ENCODE results near the gene MUS81.
A peak's percentile ranks its signal among the peaks of the same experiment; 100 is the strongest.
"Not testable (repeated sequence)": the region's sequence is repeated elsewhere in the genome, so short reads cannot be mapped to it uniquely, and the experiment has no call there.

MUS81 gene

GRCh38 chr11:65844231-65844872, 15.9 kb upstream of the MUS81 start:
- no peak for DNase-seq (ENCODE audit: low read depth in 1 of 2, low spot score in 1 of 2)

- no peak for DNase-seq (ENCODE audit: low read depth in 1 of 2, low spot score in 1 of 2)
These were observed 12.5 kb upstream of the MUS81 start for GRCh38 chr11:65847746-65848145.

- not testable (repeated sequence) for DNase-seq (ENCODE audit: low read depth in 1 of 2, low spot score in 1 of 2)
These were observed 11.5 kb upstream of the MUS81 start for GRCh38 chr11:65848693-65849092.

GRCh38 chr11:65849366-65849765, 10.9 kb upstream of the MUS81 start:
- no peak for DNase-seq (ENCODE audit: low read depth in 1 of 2, low spot score in 1 of 2)

- DNase-seq (ENCODE audit: low read depth in 1 of 2, low spot score in 1 of 2) = no peak
These were observed 10.4 kb upstream of the MUS81 start for GRCh38 chr11:65849771-65850216.

GRCh38 chr11:65850217-65851082, 9.8 kb upstream of the MUS81 start:
- no peak for DNase-seq (ENCODE audit: low read depth in 1 of 2, low spot score in 1 of 2)

GRCh38 chr11:65851083-65851579, 9.1 kb upstream of the MUS81 start:
- no peak for DNase-seq (ENCODE audit: low read depth in 1 of 2, low spot score in 1 of 2)

- no peak for DNase-seq (ENCODE audit: low read depth in 1 of 2, low spot score in 1 of 2)
These were observed 8.3 kb upstream of the MUS81 start for GRCh38 chr11:65851811-65852507.

GRCh38 chr11:65852508-65853245, 7.6 kb upstream of the MUS81 start:
- no peak for DNase-seq (ENCODE audit: low read depth in 1 of 2, low spot score in 1 of 2)

- DNase-seq (ENCODE audit: low read depth in 1 of 2, low spot score in 1 of 2) = no peak
These were observed 6.8 kb upstream of the MUS81 start for GRCh38 chr11:65853246-65853979.

- DNase-seq (ENCODE audit: low read depth in 1 of 2, low spot score in 1 of 2) = no peak
These were observed 6.1 kb upstream of the MUS81 start for GRCh38 chr11:65854161-65854592.

GRCh38 chr11:65854852-65855837, 5.1 kb upstream of the MUS81 start:
- no peak for DNase-seq (ENCODE audit: low read depth in 1 of 2, low spot score in 1 of 2)

GRCh38 chr11:65855927-65856363, 4.3 kb upstream of the MUS81 start:
- no peak for DNase-seq (ENCODE audit: low read depth in 1 of 2, low spot score in 1 of 2)

- peak; percentile 59 to 75 for DNase-seq (ENCODE audit: low read depth in 1 of 2, low spot score in 1 of 2)
These were observed 3.3 kb upstream of the MUS81 start for GRCh38 chr11:65856689-65857499.

- DNase-seq (ENCODE audit: low read depth in 1 of 2, low spot score in 1 of 2) = peak; percentile 34 to 51
These were observed 2.8 kb upstream of the MUS81 start for GRCh38 chr11:65857500-65857852.

- DNase-seq (ENCODE audit: low read depth in 1 of 2, low spot score in 1 of 2) = peak; percentile 90 to 95
These were observed 2.2 kb upstream of the MUS81 start, which contains the start of gene CFL1 for GRCh38 chr11:65857853-65858680. Gene CFL1, minus strand, starts transcription at chr11:65858180. Its CDS starts 81 bp downstream, at chr11:65858099.

- no peak for DNase-seq (ENCODE audit: low read depth in 1 of 2, low spot score in 1 of 2)
These were observed 1.5 kb upstream of the MUS81 start for GRCh38 chr11:65858681-65859087.
